GM12872 (cell line): ENCODE results near the gene SLC48A1.

Experiments
- TF ChIP-seq, protein P1 (sequence below): IDR thresholded peaks from 3 replicates; pipeline ENCODE4 v1.5.1; 2011; ENCODE audit warnings: low read depth, mild to moderate bottlenecking, low read length, moderate library complexity; ENCODE audit not compliant: insufficient read depth

SLC48A1 gene

DNA sequence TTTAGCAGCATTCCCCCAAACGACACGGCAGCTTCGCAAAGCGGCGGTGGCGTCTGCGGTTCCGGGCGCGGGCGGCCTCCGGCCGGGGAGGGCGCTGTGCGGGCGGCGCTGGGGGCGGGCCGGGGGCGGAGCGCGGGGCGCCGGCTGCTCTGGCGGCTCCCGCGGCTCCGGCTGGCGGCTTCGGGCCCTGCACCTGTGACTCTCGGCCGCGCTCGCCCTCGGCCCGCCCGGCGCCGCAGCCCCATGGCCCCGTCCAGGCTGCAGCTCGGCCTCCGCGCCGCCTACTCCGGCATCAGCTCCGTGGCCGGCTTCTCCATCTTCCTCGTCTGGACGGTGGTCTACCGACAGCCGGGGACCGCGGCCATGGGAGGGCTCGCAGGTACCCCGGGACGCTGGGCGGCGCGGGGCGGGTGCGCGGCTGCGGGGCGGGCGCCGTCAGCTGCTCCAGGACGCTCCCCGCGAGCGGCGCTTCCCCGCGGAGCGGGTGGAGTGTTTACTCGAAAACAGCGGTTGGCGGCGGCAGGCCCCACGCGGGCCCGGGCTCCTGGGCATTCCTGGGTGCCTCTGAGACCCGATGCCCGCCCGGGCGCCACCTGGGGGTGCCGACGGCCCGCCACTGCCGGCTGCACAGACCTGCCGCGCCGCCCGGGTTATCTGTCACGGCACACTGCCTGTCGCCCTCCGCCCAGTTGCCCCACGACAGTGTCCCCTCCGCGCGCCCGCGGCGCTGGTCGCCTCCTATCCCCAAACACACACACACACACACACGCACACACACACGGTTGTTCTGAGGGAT, at the start of gene SLC48A1:
Gene SLC48A1 (plus strand): TSS at position 177 of the 796 bp plus-strand sequence. CDS start 67 bp downstream, at position 244.
- TF ChIP-seq, protein P1, sequence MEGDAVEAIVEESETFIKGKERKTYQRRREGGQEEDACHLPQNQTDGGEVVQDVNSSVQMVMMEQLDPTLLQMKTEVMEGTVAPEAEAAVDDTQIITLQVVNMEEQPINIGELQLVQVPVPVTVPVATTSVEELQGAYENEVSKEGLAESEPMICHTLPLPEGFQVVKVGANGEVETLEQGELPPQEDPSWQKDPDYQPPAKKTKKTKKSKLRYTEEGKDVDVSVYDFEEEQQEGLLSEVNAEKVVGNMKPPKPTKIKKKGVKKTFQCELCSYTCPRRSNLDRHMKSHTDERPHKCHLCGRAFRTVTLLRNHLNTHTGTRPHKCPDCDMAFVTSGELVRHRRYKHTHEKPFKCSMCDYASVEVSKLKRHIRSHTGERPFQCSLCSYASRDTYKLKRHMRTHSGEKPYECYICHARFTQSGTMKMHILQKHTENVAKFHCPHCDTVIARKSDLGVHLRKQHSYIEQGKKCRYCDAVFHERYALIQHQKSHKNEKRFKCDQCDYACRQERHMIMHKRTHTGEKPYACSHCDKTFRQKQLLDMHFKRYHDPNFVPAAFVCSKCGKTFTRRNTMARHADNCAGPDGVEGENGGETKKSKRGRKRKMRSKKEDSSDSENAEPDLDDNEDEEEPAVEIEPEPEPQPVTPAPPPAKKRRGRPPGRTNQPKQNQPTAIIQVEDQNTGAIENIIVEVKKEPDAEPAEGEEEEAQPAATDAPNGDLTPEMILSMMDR, result peak; percentile 34; the same call in 2 of the 3 replicates

DNA sequence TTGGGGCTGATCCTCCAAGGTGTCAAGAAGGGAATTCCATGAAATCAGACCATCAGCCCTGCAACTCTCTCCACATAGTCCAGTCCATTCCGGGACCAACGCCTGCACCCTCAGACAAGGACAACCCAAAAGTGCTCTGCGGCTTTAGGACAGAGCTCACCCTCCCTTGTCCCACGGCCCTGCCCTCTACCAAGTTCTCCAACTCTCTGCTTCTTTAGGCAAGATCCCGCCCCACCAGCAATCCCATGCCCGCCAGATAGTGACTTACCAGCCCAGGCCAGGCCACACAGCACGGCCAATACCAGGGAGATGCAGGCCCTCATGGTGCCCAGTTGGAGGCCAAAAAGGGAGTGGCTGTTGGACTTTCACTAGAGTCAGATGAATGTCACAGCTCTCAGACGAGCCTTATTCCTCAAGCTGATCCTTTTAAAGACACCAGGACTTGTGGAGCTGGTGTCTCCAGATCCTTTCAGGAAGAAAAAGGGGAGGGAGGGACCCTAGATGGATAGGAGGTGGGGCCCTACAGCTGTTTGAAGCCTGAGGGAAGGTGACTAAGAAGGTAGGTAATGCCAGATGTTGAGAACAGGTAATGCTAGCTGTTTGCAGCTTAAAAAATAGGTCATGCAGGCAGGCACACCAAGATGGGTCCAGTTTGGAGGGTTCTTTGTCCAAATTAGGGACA, 47.8 kb upstream of the SLC48A1 start, which contains the start of gene ENDOU:
Gene ENDOU (minus strand): TSS at position 400 of the 682 bp plus-strand sequence. CDS start 77 bp downstream, at position 323.
- TF ChIP-seq, protein P1, result no peak

DNA sequence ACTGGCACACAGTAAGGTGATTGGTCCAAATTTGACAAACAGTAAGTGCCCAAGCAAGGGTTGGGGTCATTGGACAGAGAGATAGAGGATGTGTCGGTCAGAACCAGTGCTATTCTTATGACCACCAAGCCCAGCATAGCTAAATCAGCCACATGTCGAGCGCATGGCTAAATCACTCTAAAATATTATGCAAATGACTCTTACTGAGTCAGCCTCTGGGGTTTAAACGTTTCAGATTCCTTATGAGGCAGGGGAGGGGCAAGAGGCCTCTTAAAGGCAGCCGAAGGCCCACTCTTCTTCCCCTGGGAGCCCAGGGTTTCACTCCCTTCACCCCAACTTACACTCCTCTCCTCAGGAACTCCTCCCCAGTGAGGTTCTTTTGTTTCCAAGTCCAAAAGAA, 47.1 kb upstream of the SLC48A1 start:
- TF ChIP-seq, protein P1, result no peak

DNA sequence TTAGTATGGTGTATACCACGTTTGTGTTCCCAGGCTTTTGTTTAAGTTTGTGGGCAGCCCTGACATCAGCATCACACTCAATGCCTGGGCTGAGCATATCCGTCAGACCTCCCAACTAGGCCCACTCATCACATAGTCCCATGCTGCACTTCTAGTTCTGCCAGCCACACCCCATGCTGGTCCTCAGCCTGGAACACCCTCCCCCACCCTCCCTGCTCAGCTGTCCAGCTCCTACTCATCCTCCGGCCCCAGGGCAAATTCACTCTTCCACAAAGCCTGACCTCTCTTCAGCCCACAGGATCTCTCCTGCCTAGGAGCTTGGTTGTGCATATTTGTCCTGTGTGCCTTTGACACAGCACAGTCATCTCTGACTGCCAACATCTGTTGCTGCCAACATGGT, 43.8 kb upstream of the SLC48A1 start:
- TF ChIP-seq, protein P1, result no peak

DNA sequence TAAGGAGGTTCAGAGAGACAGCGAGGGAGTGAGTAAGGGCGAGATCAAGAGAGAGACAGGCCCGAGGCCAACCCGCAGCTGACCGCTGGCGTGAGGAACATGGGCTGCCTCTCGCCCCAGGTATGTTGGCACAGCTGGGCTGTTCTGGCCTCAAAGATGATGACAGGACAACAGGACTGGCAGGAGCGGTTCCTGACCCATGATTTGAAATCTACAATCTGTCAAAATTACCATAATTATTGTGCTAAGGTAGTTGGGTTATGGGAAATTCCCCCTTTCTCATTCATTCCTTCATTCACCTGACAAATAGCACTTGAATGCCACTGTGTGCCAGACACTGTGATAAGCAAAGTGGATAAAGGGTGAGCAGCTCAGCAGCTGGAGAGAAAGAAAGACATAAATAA, 42.7 kb upstream of the SLC48A1 start:
- TF ChIP-seq, protein P1, result no peak

DNA sequence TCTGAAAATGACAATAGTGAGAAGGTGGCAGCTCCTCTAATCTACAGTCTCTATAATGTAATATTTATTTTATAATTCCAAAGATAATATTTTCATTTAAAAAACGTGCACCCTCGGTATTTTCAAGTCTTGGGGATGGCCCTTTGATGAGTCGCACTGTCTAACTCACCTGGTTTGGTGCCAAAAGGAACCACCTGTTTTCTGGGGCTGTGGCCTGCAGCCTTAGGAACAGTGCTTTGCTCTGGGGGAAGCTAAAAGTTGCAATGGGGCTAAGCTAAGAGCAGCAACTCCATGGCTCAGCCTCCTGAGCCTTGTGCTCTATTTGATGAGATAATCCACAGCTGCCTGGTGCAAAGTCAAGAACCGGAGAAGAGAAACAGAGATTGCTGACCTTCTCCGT, 41.3 kb upstream of the SLC48A1 start:
- TF ChIP-seq, protein P1, result no peak

DNA sequence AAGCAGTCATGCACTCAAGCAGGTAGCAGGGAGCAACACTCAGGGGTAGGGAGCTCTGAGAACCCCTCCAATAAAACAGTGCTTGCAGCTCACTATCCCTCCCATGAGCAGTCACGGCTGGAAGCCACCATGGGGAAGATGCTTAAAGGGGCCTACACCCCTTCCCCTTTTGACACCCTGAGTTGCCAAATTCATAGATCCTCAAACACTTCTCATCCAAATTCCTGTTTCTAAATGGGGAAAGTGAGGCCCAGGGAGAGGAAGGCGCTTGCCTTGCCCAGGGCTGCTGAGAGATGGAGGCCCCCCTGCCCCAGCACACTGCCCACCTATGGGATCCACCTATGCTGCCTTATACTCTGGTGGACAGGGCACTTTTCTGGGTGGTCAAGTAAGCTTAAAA, 40.5 kb upstream of the SLC48A1 start:
- TF ChIP-seq, protein P1, result no peak
